HG02763 (cell line): Measurements from ENCODE around the gene IFIT5.
"Not testable (repeated sequence)": the region's sequence is repeated elsewhere in the genome, so short reads cannot be mapped to it uniquely, and the experiment has no call there.

Experiments
- ATAC-seq: cut with Tn5 transposase; IDR thresholded peaks from one replicate; pipeline ENCODE4 v1.9.1; 2021; ENCODE audit warnings: mild to moderate bottlenecking, moderate library complexity; ENCODE audit not compliant: unreplicated experiment

Gene IFIT5

GRCh38 chr10:89426230-89426868, 12.0 kb downstream of the IFIT5 start:
- ATAC-seq = no peak

GRCh38 chr10:89427629-89428028, 13.3 kb downstream of the IFIT5 start:
- no peak for ATAC-seq

GRCh38 chr10:89428877-89429276, 14.5 kb downstream of the IFIT5 start:
- no peak for ATAC-seq

- ATAC-seq = no peak
These were observed 17.6 kb downstream of the IFIT5 start for GRCh38 chr10:89431977-89432376.

GRCh38 chr10:89438525-89438924, 24.2 kb downstream of the IFIT5 start:
- ATAC-seq = no peak

GRCh38 chr10:89440226-89441009, 26.1 kb downstream of the IFIT5 start:
- no peak for ATAC-seq

- ATAC-seq = no peak
These were observed 27.9 kb downstream of the IFIT5 start for GRCh38 chr10:89442289-89442688.

- ATAC-seq = not testable (repeated sequence)
These were observed 30.5 kb downstream of the IFIT5 start for GRCh38 chr10:89444819-89445218.

- no peak for ATAC-seq
These were observed 36.5 kb downstream of the IFIT5 start for GRCh38 chr10:89450901-89451300.

- ATAC-seq = no peak
These were observed 37.8 kb downstream of the IFIT5 start for GRCh38 chr10:89452193-89452592.

GRCh38 chr10:89454561-89455347, 40.4 kb downstream of the IFIT5 start:
- no peak for ATAC-seq

GRCh38 chr10:89458291-89458690, 43.9 kb downstream of the IFIT5 start:
- no peak for ATAC-seq

GRCh38 chr10:89458784-89459183, 44.4 kb downstream of the IFIT5 start:
- no peak for ATAC-seq

- ATAC-seq = no peak
These were observed 49.6 kb downstream of the IFIT5 start for GRCh38 chr10:89463846-89464537.

GRCh38 chr10:89465196-89465595, 50.8 kb downstream of the IFIT5 start:
- ATAC-seq = no peak

- no peak for ATAC-seq
These were observed 52.2 kb downstream of the IFIT5 start for GRCh38 chr10:89466599-89467035.

- no peak for ATAC-seq
These were observed 54.0 kb downstream of the IFIT5 start for GRCh38 chr10:89468191-89468965.

- ATAC-seq = no peak
These were observed 55.1 kb downstream of the IFIT5 start for GRCh38 chr10:89469517-89469916.
